GM23248 (cell line): Measurements from ENCODE around the gene TRIM65. TPM values are rescaled to one million over a fixed set of nuclear protein-coding genes. Genes with fewer than 3 reads are reported as not detected.
"Not testable (repeated sequence)": the region's sequence is repeated elsewhere in the genome, so short reads cannot be mapped to it uniquely, and the experiment has no call there.

Experiments used
- DNase-seq: peaks from one replicate; pipeline ENCODE4 v3.0.0-alpha.2; 2015
- H2AFZ ChIP-seq: fragments of 200-600 bp; sonication (generic); 2 replicates; pipeline ENCODE4 v1.6.1; 2016; ENCODE audit warnings: antibody characterized with exemption
- H3F3A ChIP-seq: fragments of 200-600 bp; sonication (generic); 2 replicates; pipeline ENCODE4 v1.6.1; 2016; ENCODE audit warnings: mild to moderate bottlenecking, antibody characterized with exemption, mixed run types; ENCODE audit not compliant: insufficient read depth
- H3K27ac ChIP-seq: fragments of 200-600 bp; sonication (generic); 2 replicates; pipeline ENCODE4 v1.5.1; 2016; ENCODE audit warnings: mild to moderate bottlenecking
- H3K27me3 ChIP-seq: fragments of 200-600 bp; sonication (generic); replicated peaks from 2 replicates; pipeline ENCODE4 v1.6.1; 2016; ENCODE audit warnings: mild to moderate bottlenecking; ENCODE audit not compliant: insufficient read depth
- H3K36me3 ChIP-seq: fragments of 200-600 bp; sonication (generic); 2 replicates; pipeline ENCODE4 v1.6.1; 2016; ENCODE audit warnings: low read depth, mild to moderate bottlenecking
- H3K4me1 ChIP-seq: fragments of 200-600 bp; sonication (generic); 2 replicates; pipeline ENCODE4 v1.6.1; 2016; ENCODE audit warnings: mild to moderate bottlenecking; ENCODE audit not compliant: insufficient read depth
- H3K4me2 ChIP-seq: fragments of 200-600 bp; sonication (generic); one replicate; pipeline ENCODE4 v1.6.1; 2016; ENCODE audit warnings: mild to moderate bottlenecking; ENCODE audit not compliant: unreplicated experiment
- H3K4me3 ChIP-seq: fragments of 200-600 bp; sonication (generic); 2 replicates; pipeline ENCODE4 v1.5.1; 2016; ENCODE audit warnings: mild to moderate bottlenecking
- H3K79me2 ChIP-seq: fragments of 200-600 bp; sonication (generic); 2 replicates; pipeline ENCODE4 v1.6.1; 2016; ENCODE audit warnings: mild to moderate bottlenecking; ENCODE audit not compliant: insufficient read depth
- H3K9ac ChIP-seq: fragments of 200-600 bp; sonication (generic); 2 replicates; pipeline ENCODE4 v1.6.1; 2016; ENCODE audit warnings: mild to moderate bottlenecking
- H3K9me2 ChIP-seq: fragments of 200-600 bp; sonication (generic); 2 replicates; pipeline ENCODE4 v1.6.1; 2016; ENCODE audit warnings: mixed run types, mild to moderate bottlenecking, moderate library complexity; ENCODE audit not compliant: insufficient read depth
- H3K9me3 ChIP-seq: fragments of 200-600 bp; sonication (generic); one replicate; pipeline ENCODE4 v1.6.1; 2017; ENCODE audit warnings: low read depth
- H4K20me1 ChIP-seq: fragments of 200-600 bp; sonication (generic); 2 replicates; pipeline ENCODE4 v1.6.0; 2016; ENCODE audit not compliant: insufficient read depth
- EZH2 ChIP-seq: fragments of 200-600 bp; sonication (generic); IDR thresholded peaks from 2 replicates; pipeline ENCODE4 v1.6.1; 2018; ENCODE audit warnings: antibody characterized with exemption, mild to moderate bottlenecking; ENCODE audit not compliant: insufficient read depth, poor library complexity, severe bottlenecking
- EZH2phosphoT487 ChIP-seq: fragments of 200-600 bp; sonication (generic); IDR thresholded peaks from 2 replicates; pipeline ENCODE4 v1.6.1; 2018; ENCODE audit warnings: antibody characterized with exemption, moderate library complexity, mild to moderate bottlenecking, low read depth; ENCODE audit not compliant: insufficient read depth
- WGBS, 2 experiments: methylation state at CpG; one replicate each; pipeline ENCODE4 v1.1.6; 2015 to 2017; ENCODE audit warnings: low lambda C conversion rate in 2 of 2, low coverage in 1 of 2; ENCODE audit errors: missing lambda C conversion rate in 2 of 2; 5-methylcytosine and 5-hydroxymethylcytosine counted together
- in situ Hi-C: fragments of 300-500 bp; cut with MboI; formaldehyde crosslinking; loops from 2 replicates; pipeline ENCODE4 v1.15.0; 2020
- polyA plus RNA-seq: library from polyadenylated mRNA; unstranded; fragments of >200 nt; fragmentation: Nextera tagmentation; extraction: Ambion mirVana; gene quantifications from 2 replicates; pipeline ENCODE4 v1.2.1, GENCODE V29; 2016
- total RNA-seq: library from RNA; depleted of rRNA; stranded (reverse); fragments of >200 nt; shearing (Covaris generic); gene quantifications from 2 replicates; pipeline ENCODE4 v1.2.3, GENCODE V29; 2014

The TRIM65 gene
- total and polyA plus RNA-seq, 2 experiments from 2014 or later, result 9.9 to 25.7 TPM

DNA sequence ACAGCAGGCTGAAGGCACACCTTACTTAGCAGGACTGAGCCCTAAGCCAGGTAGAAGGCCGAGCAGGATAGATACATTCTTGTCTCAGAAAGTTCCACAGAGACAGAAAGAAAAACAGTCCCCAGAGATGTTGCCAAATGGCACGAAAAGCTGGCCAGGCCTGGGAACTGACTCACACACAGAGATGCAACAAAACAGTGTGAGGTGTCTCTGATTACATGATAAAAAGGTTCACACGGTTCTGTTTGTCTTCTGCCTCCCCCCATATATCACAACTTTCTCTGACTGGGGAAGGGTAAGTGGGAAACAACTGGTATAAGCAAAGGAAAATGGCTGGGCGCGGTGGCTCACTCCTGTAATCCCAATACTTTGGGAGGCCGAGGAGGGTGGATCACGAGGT, 43.3 kb downstream of the TRIM65 start:
- Histone ChIP-seq H3K27ac (peak overlapping the region; percentile 92), H3K4me3 (peak overlapping the region; percentile 82), H3F3A (peaks cover 18% of the 10 kb centered on the region), H3K9me2 (no peaks in the 10 kb centered on the region), H3K9me3 (no peaks in the 10 kb centered on the region), H3K79me2 (peaks cover 8% of the 10 kb centered on the region; the same call in 1 of the 2 replicates), H3K4me1 (peaks cover 25% of the 10 kb centered on the region), H3K9ac (peak overlapping the region; percentile 86), H4K20me1 (no peaks in the 10 kb centered on the region), H3K4me2 (peak overlapping the region; percentile 95), H3K36me3 (peaks cover 12% of the 10 kb centered on the region), H2AFZ (no peak overlapping the region), H3K27me3 (no peaks in the 10 kb centered on the region)
- in situ Hi-C loops, result no loop called here
- TF ChIP-seq EZH2phosphoT487 (no peak), EZH2 (no peak)
- peak; percentile 87 for DNase-seq
- WGBS, 2 experiments, result 58 to 60% methylated on average over 7 of the region's 7 CpGs

DNA sequence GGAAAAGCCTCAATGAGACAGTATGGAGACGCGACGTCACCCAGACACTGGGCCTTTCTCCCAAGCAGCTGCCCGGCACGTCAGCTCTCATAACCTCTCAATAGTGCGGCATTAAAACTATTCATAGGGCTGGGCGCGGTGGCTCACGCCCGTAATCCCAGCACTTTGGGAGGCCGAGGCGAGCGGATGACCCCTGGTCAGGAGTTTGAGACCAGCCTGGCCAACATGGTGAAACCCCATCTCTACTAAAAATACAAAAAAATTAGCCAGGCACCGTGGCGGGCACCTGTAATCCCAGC, 45.1 kb downstream of the TRIM65 start:
- H3K27ac ChIP-seq, H3K79me2 ChIP-seq, H3K9me3 ChIP-seq, H2AFZ ChIP-seq, H3K4me3 ChIP-seq, DNase-seq, H3K9me2 ChIP-seq, in situ Hi-C loops, H3K4me2 ChIP-seq, H3K27me3 ChIP-seq, H3K9ac ChIP-seq, H4K20me1 ChIP-seq: not testable (repeated sequence)
- Histone ChIP-seq H3K4me1 (peaks cover 24% of the 10 kb centered on the region), H3K36me3 (peaks cover 12% of the 10 kb centered on the region), H3F3A (peaks cover 18% of the 10 kb centered on the region)
- 97% methylated on average over 15 of the region's 15 CpGs for WGBS, 2 experiments

DNA sequence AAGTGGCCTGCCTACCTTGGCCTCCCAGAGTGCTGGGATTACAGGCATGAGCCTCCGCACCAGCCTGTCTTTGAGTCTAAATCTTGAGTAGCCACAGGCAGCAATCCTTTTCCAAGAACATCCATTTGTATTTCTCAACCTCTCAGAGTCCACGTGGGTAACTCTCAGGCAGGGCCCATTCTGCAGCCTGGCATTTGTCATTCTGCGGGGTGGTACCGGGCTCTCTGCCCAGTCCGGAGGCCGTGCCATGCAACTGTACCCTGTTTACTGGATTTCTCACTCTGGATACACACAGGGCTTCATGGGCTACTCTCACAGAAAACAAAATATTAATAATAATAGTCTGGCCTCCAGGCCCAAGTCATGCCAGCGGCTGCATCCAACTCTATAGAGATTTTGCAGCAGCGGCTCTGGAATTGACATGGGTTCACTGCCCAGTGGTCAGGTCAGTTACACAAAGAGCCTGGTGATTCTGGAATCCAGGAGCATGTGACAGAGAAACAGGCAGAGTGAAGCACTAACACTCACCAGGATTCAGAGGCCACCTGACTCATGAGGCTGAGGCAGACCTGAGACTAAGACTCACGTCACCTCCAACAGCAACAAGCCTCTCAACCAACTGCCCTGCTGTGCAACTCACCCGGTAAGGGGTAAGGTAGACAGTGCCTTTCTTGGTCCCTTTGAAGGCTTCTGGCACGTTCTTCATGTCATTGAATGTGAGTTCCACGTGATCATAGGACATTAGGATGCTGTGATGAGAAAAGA, 45.6 kb downstream of the TRIM65 start:
- Histone ChIP-seq H3K27me3 (no peaks in the 10 kb centered on the region), H3K4me1 (peaks cover 19% of the 10 kb centered on the region), H4K20me1 (no peaks in the 10 kb centered on the region), H3F3A (peaks cover 18% of the 10 kb centered on the region), H3K9ac (no peak overlapping the region), H3K79me2 (peaks cover 8% of the 10 kb centered on the region; the same call in 1 of the 2 replicates), H3K4me3 (no peak overlapping the region), H2AFZ (no peak overlapping the region), H3K27ac (no peak overlapping the region), H3K36me3 (peaks cover 12% of the 10 kb centered on the region), H3K9me3 (no peaks in the 10 kb centered on the region), H3K4me2 (no peak overlapping the region), H3K9me2 (no peaks in the 10 kb centered on the region)
- WGBS, 2 experiments, result 90 to 93% methylated on average over 12 of the region's 12 CpGs
- TF ChIP-seq EZH2, result no peak
- no peak for TF ChIP-seq EZH2phosphoT487
- in situ Hi-C loops, result no loop called here
- no peak for DNase-seq

GRCh38 chr17:75849724-75850123, 47.0 kb downstream of the TRIM65 start:
- H3K4me1 ChIP-seq, result peaks cover 21% of the 10 kb centered on the region
- H3K9me2 ChIP-seq, result no peaks in the 10 kb centered on the region
- in situ Hi-C loops, result no loop called here
- no peaks in the 10 kb centered on the region for H3K9me3 ChIP-seq
- 84 to 86% methylated on average over 9 of the region's 9 CpGs for WGBS, 2 experiments
- no peak for TF ChIP-seq EZH2phosphoT487
- no peak for TF ChIP-seq EZH2
- H2AFZ ChIP-seq, result no peak overlapping the region
- peaks cover 18% of the 10 kb centered on the region for H3F3A ChIP-seq
- H3K27ac ChIP-seq, result no peak overlapping the region
- H3K4me3 ChIP-seq, result no peak overlapping the region
- DNase-seq, result no peak
- no peak overlapping the region for H3K4me2 ChIP-seq
- peaks cover 8% of the 10 kb centered on the region; the same call in 1 of the 2 replicates for H3K79me2 ChIP-seq
- H3K27me3 ChIP-seq, result no peaks in the 10 kb centered on the region
- no peaks in the 10 kb centered on the region for H4K20me1 ChIP-seq
- no peak overlapping the region for H3K9ac ChIP-seq
- peaks cover 12% of the 10 kb centered on the region for H3K36me3 ChIP-seq
